PC-9 (cell line): ENCODE measurements around the gene EXT2.

ENCODE experiments used
- CTCF ChIP-seq: fragments of 200-600 bp; sonication (generic); conservative IDR thresholded peaks from 2 replicates; pipeline ENCODE4 v1.6.1; 2017; ENCODE audit warnings: mixed run types, antibody characterized with exemption, mild to moderate bottlenecking, moderate library complexity
- EZH2 ChIP-seq: fragments of 200-600 bp; sonication (generic); IDR thresholded peaks from 2 replicates; pipeline ENCODE4 v1.8.0; 2017; ENCODE audit warnings: antibody characterized with exemption, low read depth

- TF ChIP-seq CTCF (no peak), EZH2 (no peak)
These were observed 162.1 kb downstream of the EXT2 start for GRCh38 chr11:44257338-44258189.
